CMK (cell line): ENCODE results near the gene SLCO3A1.
A peak's percentile ranks its signal among the peaks of the same experiment; 100 is the strongest.
"Not testable (repeated sequence)": the region's sequence is repeated elsewhere in the genome, so short reads cannot be mapped to it uniquely, and the experiment has no call there.

ENCODE experiments used
- DNase-seq: peaks from one replicate; pipeline ENCODE4 v3.0.0-alpha.2; 2010; ENCODE audit warnings: low read depth

SLCO3A1 gene

GRCh38 chr15:92035961-92036360, 182.5 kb downstream of the SLCO3A1 start:
- no peak for DNase-seq

GRCh38 chr15:92037491-92037890, 184.0 kb downstream of the SLCO3A1 start:
- DNase-seq, result no peak

GRCh38 chr15:92040350-92040749, 186.8 kb downstream of the SLCO3A1 start:
- no peak for DNase-seq

DNA sequence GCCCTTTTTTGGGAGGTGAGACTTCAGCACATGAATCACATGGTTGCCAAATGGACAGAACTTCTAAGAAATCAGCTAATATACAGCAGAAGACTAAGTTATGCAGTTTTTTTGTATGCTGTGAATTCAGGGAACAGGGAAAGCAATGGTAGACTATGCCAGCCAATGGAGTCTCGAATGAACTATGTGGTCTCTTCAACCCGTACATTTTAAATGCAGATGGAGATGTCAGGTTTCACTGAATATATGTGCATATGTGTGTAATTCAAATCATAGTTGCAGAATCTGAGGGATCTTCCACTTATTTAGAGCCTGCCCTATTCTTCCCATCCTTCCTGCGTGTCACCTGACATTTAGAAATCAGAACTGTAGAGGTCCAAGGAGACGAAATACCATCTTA, 187.9 kb downstream of the SLCO3A1 start:
- DNase-seq, result no peak

DNA sequence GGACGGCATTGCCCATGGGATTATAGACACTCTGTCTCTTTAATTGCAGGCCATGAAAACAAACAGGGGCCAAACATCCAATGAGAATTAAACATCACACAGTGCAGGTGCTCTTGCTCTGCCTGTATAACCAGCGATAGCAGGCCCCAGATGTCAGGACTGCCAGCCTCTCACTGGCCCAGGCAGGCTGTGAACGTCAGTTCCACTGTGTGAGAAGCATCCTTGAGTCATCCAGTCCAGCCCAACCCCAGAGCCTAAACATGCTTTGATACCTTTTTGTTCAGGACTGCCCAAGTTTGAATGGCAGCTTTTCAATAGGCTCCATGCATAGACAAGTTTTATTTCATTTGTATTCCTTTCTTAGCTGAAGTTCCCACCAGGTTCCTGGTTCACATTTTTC, 189.8 kb downstream of the SLCO3A1 start:
- no peak for DNase-seq

- DNase-seq, result peak; percentile 22
Measured at GRCh38 chr15:92044203-92044909, 190.8 kb downstream of the SLCO3A1 start.

- no peak for DNase-seq
Measured at GRCh38 chr15:92047900-92048299, 194.4 kb downstream of the SLCO3A1 start.

GRCh38 chr15:92048739-92049138, 195.2 kb downstream of the SLCO3A1 start:
- no peak for DNase-seq

- no peak for DNase-seq
Measured at GRCh38 chr15:92049290-92049989, 195.9 kb downstream of the SLCO3A1 start.

DNA sequence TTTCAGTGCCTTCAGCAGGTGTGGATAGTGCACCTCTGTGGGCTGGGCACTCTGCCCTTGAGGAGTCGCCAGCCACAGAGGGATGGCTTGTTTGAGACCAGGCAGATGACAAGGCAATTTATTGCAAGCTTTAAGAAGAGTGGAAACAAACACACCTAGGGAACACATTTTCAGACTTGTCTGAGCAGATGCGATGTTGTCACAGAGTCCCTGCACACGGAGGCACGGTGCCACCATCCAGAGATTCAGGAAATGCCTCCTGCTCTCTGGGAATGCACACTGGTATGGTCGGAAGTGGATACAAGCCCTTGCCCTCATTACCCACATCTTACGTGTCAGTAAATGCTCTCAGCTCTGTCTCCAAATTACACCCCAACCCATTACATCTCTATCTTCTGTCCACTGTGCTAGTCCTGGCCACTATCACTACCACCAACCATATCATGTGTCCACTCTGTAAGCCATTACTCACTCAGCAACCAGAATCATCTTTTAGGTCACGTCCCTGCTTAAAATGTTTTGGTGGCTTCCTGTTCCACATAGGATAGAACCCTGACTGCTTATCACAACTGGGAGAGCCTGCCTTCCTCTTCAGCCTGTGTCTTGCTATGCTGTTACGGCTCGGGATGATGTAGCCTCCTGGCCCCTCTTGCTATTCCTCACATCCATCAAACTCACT, 196.9 kb downstream of the SLCO3A1 start:
- DNase-seq, result no peak

DNA sequence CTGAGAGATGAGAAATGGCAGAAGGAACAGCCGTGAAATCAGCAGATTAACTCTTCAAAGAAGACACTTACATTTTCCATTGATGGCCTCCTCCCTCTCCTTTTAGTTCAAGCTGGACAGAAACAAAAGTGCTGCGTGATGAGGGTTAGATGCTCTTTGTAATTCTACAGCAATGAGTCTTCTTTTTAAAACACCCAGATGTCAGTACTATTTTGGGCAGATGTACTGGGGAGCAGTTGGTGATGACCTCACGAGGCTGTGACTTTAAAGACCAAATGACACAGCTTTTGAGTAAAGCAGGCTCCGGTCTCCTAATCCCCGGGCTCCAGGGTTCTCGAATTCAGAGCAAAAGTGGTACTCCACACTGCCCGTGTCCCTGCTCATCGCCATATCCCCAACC, 198.2 kb downstream of the SLCO3A1 start:
- no peak for DNase-seq

DNA sequence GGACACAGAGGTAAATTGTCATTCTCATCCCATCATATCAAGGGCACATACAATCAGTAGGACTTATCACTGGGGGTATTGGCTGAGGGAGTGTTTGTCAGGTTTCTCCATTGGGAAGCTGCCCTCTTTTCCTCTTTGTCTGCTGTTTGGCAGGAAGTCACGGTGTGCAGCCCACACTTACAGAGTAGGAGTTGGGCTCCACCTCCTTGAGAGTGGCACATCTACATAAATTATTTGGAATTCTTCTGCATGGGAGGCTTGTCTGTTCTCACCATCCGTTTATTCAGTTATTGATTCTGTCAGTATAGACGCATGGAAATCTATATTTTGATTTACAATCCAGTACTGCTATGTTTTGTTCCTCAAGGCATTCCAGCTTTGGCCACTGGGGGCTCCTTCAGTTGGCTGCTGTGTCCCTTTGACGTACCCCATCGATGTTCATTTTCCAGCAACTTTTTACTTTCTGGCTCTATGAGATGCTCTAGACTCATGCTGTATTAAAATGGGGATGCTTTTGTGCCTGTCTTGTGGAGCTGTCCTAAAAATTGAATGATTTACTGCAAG, 200.3 kb downstream of the SLCO3A1 start:
- DNase-seq, result no peak

DNA sequence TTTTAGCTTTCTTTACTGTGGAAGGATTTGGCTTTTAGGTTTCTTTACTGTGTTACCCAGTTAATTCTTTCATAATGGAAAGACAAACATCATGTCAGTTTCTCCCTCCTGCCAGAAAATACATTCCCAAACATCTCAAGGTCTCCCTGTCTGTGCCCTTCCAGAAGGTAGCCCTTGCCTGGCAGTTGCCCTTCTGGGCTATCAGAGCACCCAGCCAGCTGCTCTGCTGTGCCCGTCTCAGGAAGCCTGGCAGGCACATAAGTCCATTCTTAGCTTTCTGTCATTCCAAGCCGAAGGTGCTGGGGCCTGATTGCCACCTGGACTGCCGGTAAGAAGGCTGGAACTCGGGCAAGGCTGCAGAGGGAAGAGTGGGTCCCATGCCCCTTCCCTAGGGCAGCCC, 203.4 kb downstream of the SLCO3A1 start:
- DNase-seq, result no peak

DNA sequence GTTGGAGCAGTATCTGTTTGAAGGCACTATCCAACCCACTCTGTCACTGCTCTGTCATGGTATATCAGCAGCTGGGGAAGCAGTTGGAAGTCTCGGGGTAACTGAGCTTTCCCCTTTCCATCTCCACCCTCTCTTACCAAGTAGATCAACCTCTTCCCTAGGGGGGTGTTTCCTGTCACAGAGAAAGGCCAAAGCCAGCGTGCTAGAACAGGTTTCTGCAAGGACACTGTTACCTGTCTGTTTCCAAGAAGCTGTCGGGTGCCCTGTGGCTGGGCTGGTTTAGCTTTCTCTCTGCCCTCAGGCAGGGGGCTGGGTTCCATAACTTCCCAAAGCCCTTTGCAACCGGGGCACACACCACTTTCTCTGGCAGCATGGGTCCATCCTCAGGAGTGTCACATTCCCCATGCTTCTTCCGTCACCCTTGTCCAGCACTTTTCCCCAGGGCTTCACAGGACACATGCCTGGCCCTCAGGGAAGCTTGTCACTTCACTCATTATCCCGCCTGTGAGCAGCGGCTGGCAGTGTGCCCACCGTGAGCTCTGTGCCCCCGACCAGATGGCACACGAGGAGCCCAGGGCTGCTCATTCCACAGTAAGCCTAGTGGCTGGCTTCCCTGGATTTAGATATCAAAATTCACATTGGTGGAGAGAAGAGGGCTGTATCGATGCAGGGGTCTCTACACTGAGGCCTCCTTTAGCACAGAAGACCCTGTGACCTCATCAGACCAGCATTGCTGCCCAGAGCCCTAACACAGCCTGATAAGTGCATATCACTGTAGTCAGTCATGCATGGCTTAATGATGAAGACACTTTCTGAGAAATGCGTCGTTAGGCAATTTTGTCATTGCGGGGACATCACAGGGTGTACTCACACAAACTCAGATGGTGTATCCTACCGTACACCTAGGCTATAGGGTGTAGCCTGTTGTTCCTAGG, 205.8 kb downstream of the SLCO3A1 start:
- DNase-seq, result no peak

DNA sequence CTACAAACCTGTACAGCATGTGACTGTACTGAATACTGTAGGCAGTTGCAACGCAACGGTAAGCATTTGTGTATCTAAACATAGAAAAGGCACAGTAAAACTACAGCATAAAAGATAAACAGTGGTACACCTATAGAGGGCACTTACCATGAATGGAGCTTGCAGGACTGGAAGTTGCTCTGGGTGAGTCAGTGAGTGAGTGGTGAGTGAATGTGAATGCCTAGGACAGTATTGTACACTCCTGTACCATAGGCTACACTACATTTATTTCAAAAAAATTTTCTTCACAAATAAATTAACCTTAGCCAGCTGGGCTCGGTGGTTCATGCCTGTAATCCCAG, 206.4 kb downstream of the SLCO3A1 start:
- not testable (repeated sequence) for DNase-seq

DNA sequence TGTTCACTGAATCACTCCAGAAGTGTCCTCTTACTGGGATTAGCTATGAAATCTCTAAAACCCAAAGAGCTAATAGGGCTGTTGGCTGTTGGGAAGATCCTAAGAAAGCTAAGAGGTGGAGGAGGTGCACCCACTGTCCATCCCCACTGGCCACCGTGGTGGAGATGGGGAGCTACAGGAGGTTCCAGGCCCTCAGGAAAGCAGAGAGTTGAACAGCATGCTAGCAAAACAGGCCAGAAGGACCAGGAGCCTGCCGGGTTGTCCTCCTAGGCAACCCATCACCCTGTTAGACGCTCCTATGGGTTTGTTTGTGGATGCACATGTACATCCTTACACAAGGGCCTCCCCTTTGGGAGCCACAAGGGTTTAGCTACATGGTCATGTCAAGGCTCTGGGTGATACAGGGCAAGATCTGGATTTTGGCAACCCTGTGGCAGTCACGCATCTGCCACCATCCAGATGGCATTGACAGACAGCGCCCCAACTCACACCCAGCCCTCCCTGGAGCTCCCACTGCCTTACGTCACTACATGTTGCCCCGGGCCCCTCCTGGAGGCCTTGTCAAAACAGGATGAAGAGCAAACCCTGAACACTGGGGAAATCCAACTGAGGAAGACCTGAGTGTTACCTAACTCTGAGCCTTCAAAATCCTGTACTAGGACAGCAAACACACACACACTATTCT, 208.1 kb downstream of the SLCO3A1 start:
- no peak for DNase-seq

DNA sequence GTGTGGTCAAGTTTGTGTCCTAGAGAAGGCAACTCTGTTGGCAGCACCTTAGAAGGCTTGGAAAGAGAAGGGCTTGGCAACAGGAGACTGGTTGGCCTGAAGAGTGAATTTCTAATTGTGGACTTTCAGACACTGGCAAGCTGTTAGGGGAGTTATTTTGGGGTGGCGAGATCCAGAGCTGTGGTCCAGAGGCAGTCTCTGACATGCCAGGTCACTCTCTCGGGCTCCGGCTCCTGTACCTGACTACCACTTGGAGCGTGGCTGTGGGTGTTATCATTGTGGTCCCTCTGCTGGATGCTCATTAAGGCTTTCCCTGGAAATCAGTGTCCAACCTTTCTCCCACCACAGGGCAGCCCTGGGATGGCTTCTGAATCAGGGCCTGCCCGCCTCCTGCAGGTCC, 209.0 kb downstream of the SLCO3A1 start:
- DNase-seq, result no peak

- DNase-seq, result no peak
Measured at GRCh38 chr15:92068121-92068520, 214.6 kb downstream of the SLCO3A1 start.

- DNase-seq, result no peak
Measured at GRCh38 chr15:92069308-92070250, 216.1 kb downstream of the SLCO3A1 start.

GRCh38 chr15:92070251-92070650, 216.7 kb downstream of the SLCO3A1 start:
- DNase-seq, result not testable (repeated sequence)
